HepG2 (cell line): ENCODE measurements around the gene PLEKHG4B.

Experiments used
- CTCF ChIP-seq: sonication (generic); formaldehyde crosslinking; IDR thresholded peaks from 2 replicates; pipeline ENCODE4 v1.5.0; 2020; ENCODE audit warnings: mild to moderate bottlenecking, missing genetic modification reagents, moderate library complexity
- GABPB1 ChIP-seq: IDR thresholded peaks from 2 replicates; pipeline ENCODE4 v1.6.1; 2016; ENCODE audit warnings: mild to moderate bottlenecking, missing genetic modification reagents, moderate library complexity, missing compliant biosample characterization
- MTA3 ChIP-seq: sonication (generic); formaldehyde crosslinking; IDR thresholded peaks from 2 replicates; pipeline ENCODE4 v1.4.0; 2020; ENCODE audit warnings: missing genetic modification reagents
- NFYB ChIP-seq: sonication (generic); formaldehyde crosslinking; IDR thresholded peaks from 2 replicates; pipeline ENCODE4 v1.4.0; 2020; ENCODE audit warnings: missing genetic modification reagents
- SPEN ChIP-seq: sonication (generic); formaldehyde crosslinking; IDR thresholded peaks from 2 replicates; pipeline ENCODE4 v1.5.1; 2020; ENCODE audit warnings: low read depth, mild to moderate bottlenecking, missing genetic modification reagents
- SRF ChIP-seq: IDR thresholded peaks from 2 replicates; pipeline ENCODE4 v1.6.1; 2011; ENCODE audit warnings: mild to moderate bottlenecking, low read depth, low read length, moderate library complexity
- TCF7L2 ChIP-seq: IDR thresholded peaks from 2 replicates; pipeline ENCODE4 v1.6.1; 2011; ENCODE audit warnings: mild to moderate bottlenecking, low read depth, low read length, moderate library complexity
- ZNF317 ChIP-seq: sonication (generic); formaldehyde crosslinking; IDR thresholded peaks from 2 replicates; pipeline ENCODE4 v1.5.0; 2020; ENCODE audit warnings: mild to moderate bottlenecking, missing genetic modification reagents
- ZNF567 ChIP-seq: sonication (generic); formaldehyde crosslinking; IDR thresholded peaks from 2 replicates; pipeline ENCODE4 v1.8.1; 2023; ENCODE audit warnings: mild to moderate bottlenecking, missing genetic modification reagents, borderline replicate concordance
- ZSCAN12 ChIP-seq: sonication (generic); formaldehyde crosslinking; IDR thresholded peaks from 2 replicates; pipeline ENCODE4 v1.9.0; 2021; ENCODE audit warnings: mild to moderate bottlenecking, missing genetic modification reagents
- TF ChIP-seq, protein P1 (sequence below): sonication (generic); formaldehyde crosslinking; IDR thresholded peaks from 2 replicates; pipeline ENCODE4 v1.5.1; 2020; ENCODE audit warnings: mild to moderate bottlenecking, missing genetic modification reagents, moderate library complexity

GRCh38 chr5:89337-90286 is 2.4 kb upstream of the PLEKHG4B start:
- no peak for TF ChIP-seq SRF
- no peak for TF ChIP-seq ZNF317
- no peak for TF ChIP-seq ZNF567 (CRISPR knock-in tag)
- no peak for TF ChIP-seq NFYB (CRISPR knock-in tag)
- no peak for TF ChIP-seq ZSCAN12 (CRISPR knock-in tag)
- no peak for TF ChIP-seq MTA3 (CRISPR knock-in tag)
- TF ChIP-seq TCF7L2 = no peak
- TF ChIP-seq CTCF (CRISPR knock-in tag) = no peak
- no peak for TF ChIP-seq SPEN (CRISPR knock-in tag)
- no peak for TF ChIP-seq GABPB1
- TF ChIP-seq, protein P1, sequence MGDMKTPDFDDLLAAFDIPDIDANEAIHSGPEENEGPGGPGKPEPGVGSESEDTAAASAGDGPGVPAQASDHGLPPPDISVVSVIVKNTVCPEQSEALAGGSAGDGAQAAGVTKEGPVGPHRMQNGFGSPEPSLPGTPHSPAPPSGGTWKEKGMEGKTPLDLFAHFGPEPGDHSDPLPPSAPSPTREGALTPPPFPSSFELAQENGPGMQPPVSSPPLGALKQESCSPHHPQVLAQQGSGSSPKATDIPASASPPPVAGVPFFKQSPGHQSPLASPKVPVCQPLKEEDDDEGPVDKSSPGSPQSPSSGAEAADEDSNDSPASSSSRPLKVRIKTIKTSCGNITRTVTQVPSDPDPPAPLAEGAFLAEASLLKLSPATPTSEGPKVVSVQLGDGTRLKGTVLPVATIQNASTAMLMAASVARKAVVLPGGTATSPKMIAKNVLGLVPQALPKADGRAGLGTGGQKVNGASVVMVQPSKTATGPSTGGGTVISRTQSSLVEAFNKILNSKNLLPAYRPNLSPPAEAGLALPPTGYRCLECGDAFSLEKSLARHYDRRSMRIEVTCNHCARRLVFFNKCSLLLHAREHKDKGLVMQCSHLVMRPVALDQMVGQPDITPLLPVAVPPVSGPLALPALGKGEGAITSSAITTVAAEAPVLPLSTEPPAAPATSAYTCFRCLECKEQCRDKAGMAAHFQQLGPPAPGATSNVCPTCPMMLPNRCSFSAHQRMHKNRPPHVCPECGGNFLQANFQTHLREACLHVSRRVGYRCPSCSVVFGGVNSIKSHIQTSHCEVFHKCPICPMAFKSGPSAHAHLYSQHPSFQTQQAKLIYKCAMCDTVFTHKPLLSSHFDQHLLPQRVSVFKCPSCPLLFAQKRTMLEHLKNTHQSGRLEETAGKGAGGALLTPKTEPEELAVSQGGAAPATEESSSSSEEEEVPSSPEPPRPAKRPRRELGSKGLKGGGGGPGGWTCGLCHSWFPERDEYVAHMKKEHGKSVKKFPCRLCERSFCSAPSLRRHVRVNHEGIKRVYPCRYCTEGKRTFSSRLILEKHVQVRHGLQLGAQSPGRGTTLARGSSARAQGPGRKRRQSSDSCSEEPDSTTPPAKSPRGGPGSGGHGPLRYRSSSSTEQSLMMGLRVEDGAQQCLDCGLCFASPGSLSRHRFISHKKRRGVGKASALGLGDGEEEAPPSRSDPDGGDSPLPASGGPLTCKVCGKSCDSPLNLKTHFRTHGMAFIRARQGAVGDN (CRISPR knock-in tag) = no peak
